Peyer's patch (tissue), 4 donors: Measurements from ENCODE around the gene ERVK3-1.

Source experiments
- CTCF ChIP-seq, 6 experiments: fragments of 450-650 bp in 4 of 6; fragments of 200-600 bp in 2 of 6; sonication (generic) in 1 of 6; IDR thresholded peaks; one replicate each; pipeline ENCODE4 v1.5.1; 2017 to 2019; ENCODE audit warnings: antibody characterized with exemption in 6 of 6, mild to moderate bottlenecking in 3 of 6, moderate library complexity in 1 of 6
- POLR2A ChIP-seq, 2 donors: fragments of 450-650 bp; IDR thresholded peaks; one replicate each; pipeline ENCODE4 v1.5.1; 2017; ENCODE audit warnings: antibody characterized with exemption in 2 of 2, mild to moderate bottlenecking in 2 of 2, moderate library complexity in 2 of 2

- TF ChIP-seq CTCF (IDR thresholded peaks at IDR 0.05) = no peak
- no peak for TF ChIP-seq POLR2A (IDR thresholded peaks at IDR 0.05)
These were observed 42.3 kb upstream of the ERVK3-1 start for GRCh38 chr19:58262922-58263296.
